RKO (cell line): ENCODE results near the gene C22orf15.

Experiments
- DNase-seq: peaks from one replicate; pipeline ENCODE4 v3.0.0-alpha.2; 2016; ENCODE audit warnings: low spot score

Gene C22orf15

DNA sequence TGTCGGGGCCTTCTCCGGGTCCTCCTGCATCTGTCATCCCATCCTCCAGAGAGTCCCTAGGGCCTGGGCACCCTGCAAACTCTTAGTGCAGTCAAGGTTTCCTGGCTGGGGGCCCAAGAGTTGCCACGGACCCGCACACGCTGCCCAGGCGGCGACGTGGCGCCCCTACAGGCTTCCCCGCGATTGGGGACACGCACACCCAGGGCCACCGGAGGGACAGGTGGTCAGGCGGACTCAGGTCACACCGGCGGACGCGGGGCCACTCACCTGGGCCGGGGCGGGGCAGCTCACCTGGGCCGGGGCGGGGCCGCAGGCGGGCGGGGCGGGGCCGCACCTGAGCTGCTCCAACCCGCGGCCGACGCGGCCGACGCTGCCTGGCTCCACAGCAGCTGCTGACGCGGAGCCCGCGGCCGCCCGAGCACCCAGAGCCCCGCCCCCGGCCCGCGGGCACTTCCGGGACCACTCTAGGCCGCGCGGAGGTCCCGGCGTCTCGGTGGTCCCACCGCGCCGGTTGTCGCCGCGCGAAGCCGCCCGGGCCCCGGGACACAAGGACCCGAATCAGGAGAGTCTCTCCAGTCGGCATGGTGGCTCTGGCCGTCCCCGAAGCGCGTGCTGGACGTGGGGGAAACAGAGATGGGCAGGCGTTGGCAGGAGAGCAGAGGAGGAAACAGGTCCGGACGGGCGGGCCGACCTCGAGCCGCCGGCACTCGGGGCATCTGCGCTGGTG lies 11.9 kb upstream of the C22orf15 start, which contains the start of gene ZNF70:
Gene ZNF70 (minus strand): TSS at position 399 of the 727 bp plus-strand sequence. CDS start 5,972 bp downstream, outside the sequence.
- DNase-seq = peak; percentile 86

DNA sequence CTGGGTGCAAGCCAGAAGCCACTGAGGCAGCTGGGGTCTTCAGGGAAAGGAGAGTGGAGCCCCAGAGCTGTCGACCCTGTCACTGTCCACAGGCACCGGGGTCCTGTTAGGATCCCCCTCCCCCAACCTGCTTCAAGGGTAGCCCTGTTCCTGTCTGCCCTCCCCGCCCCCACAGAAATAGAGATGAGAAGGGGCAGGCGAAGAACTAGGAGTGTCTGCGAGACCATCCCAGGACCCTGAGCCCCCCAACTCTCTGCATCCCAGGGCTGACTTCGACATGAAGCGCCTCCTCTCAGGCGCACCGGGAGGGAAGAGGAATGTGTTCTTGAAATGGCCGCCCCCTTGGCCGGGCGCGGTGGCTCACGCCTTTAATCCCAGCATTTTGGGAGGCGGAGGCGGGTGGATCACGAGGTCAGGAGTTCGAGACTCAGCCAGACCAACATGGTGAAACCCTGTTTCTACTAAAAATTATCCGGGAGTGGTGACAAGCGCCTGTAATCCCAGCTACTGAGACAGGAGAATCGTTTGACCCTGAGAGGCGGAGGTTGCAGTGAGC lies 11.3 kb upstream of the C22orf15 start:
- peak; percentile 56 for DNase-seq

DNA sequence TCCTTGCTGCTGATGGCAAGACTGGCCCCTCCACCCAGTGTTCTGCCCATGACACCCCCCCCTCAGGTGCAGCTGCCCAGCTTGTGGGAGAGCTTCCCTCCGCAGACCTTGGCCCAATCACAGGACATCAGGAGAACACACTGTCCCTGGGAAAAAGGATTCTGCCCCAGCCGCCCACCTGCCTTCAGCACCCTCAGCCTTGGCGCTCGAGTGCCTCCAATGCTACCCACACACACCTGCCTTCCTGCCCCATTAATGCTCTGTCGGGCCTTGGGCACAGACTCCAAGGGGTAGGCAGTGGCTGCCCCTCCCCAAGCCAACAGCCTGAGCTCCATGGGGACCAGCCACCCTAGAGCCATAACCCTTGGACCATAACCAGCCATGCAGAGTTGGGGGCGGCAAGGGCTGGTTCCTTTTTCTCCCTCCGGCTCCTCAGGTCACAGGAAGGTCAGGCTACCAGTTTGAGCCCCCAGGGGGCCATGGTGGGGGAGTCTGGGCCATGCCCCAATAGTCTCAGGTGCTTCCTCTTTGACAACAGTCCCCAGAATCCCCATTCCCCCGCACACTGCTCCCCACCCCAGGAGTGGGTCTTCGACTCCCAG lies 10.6 kb upstream of the C22orf15 start:
- DNase-seq = no peak

DNA sequence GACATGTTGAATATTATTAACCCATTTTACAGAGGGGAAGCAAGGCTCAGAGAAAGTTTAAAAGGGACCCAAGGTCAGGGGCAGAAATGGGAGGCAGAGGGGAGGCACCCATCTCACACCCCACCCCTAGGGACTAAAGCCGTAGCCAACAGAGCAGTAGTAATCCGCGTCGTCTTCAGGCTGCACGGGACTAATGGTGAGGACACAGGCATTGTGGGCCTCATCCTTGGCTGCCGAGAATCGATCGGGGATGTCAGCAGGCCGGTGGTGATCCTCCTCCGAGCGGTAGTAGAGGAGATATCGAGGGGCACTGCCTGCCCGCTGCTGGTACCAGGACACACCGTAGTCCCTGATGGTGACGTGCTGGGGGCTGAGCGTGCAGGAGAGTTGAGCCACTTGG lies 10.0 kb upstream of the C22orf15 start:
- no peak for DNase-seq

DNA sequence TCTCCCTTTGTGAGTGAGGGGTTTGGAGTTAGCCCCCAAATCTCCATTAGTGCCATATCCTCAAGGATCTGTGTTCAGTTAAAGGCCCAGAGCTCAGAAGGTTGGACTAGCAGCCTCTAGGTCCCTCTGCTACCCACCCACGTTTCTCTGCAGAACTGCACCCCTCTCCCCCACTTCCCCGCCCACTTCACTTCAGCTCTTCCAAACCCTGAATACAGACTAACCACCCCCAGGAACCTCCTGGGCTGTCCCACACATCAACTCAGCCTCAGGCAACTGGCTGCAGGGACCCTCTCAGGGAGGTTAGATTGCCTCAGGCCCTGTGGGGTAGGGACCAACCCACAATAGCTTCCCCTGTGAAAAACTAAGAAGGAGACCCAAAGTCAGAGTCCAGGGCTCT lies 9.4 kb upstream of the C22orf15 start:
- no peak for DNase-seq

DNA sequence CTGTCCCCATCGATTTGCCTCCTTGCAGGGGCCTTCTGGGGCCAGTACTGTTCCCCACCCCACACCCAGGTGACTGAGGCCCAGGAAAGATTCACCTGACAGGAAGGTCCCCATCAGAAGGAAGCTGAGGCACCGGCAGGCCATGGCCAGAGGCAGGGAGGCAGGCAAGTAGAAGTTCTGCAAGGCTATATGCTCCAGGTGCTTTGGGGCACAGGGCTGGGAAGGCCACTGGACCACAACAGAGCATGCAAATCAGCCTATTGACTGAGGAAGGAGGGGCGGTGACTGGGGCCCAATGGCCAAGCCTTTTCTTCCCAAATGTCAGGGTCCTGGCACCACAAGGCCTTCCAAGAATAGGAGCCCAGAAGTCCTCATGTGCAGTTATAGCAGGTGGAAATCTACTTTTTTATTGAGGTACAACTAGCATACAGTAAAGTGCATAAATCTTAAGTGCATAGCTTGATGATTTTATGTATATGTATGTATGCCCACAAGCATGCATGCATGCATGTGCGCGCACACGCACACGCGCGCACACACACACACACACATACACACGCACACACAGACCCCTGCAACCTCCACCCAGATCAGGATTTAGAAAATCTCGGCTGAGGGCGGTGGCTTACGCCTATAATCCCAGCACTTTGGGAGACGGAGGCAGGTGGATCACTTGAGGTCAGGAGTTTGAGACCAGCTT lies 8.4 kb upstream of the C22orf15 start, which contains the start of gene VPREB3:
Gene VPREB3 (minus strand): TSS at position 206 of the 700 bp plus-strand sequence. CDS start 62 bp downstream, at position 144.
- no peak for DNase-seq

DNA sequence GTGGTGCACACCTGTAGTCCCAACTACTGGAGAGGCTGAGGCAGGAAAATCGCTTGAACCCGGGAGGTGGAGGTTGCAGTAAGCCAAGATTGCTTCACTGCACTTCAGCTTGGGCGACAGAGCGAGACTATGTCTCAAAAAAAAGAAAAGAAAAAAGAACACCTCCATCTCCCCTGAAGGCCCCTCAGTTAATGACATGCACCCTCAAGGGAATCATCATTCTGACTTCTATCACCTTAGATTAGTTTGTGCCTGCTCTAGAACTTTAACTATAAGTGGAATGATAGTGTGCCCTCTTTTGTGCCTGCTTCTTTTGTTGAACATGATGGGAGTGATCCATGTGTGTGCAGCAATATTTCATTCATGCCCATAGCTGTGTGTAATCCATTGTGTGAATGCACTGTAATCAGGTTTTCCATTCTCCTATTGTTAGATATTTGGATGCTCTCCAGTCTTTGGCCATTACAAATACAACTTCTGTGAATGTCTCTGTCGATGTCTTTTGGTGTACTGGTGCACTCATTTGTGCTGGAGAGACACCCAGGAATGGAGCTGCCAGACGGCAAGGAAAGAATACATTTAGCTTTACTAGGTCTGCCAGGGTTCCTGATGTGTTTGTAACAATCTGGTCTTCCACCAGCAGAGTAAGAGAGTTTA lies 7.7 kb upstream of the C22orf15 start:
- no peak for DNase-seq

DNA sequence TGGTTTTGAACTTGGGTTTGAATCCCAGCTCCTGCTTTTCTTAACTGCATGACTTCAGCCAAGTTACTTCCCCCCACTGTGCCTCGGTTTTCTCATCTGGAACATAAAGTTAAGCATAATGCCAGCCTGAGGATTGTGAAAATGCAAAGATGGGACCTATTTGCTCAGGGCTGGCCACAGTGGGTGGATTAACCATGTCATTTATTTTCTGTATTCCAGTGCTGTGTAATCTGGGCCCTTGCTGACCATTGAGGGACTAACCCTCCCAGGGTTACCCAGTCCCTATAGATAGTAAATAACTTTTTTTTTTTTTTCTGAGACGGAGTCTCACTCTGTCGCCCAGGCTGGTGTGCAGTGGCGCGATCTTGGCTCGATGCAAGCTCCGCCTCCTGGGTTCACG lies 7.1 kb upstream of the C22orf15 start:
- DNase-seq = no peak

DNA sequence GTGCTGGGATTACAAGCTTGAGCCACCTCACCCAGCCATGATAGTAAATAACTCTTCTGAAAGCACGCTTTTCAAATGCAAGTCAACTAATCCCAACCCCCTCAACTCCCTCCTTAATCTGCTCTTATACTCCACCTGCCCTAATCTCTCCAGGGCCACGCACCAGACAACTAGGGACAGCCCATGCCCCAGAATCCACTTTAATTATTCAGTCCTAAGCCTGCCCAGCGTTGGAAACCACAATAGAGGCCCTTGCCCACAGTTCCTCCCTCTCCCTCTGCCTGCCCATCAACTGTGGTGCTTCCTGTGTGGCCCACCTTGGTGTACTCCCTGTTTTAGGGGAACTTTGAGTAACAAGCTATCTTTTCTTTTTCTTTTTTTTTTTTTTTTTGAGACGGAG lies 5.9 kb upstream of the C22orf15 start:
- no peak for DNase-seq

DNA sequence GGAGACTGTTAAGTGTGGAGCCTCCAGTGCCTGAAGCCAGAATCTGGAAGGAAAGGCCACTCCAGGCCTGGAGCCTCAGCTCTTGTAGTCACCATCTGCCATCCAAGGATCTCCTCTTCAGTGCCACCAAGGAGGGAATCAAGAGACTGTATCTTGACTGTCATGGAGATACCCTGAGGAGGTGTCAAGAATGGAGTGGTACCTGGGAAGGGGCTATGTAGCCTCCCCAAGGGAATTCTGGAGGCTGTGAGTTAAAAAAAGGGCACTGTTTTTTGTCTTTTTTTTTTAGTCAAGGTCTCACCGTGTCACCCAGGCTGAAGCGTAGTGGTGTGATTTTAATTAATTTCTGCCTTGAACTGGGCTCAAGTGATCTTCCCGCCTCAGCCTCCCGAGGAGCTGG lies 3.2 kb upstream of the C22orf15 start:
- DNase-seq = no peak

DNA sequence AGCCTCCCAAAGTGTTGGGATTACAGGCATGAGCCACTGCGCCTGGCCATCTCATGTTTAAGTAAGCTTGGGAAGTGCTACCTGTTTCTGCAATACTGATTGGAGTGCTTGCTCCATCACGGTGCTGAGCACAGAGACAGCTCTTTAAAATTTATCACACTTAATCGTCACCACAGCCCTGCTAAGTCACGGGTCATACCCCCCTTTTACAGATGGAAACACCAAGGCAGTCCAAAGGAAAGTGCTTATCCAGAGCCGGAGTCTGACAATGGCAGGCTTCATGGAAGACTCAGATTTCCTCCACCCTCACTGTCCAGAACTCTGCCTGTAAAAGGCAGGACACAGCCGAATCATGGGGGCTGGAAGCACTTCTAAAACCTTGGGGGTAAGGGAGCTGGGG lies 2.7 kb upstream of the C22orf15 start:
- DNase-seq = no peak

DNA sequence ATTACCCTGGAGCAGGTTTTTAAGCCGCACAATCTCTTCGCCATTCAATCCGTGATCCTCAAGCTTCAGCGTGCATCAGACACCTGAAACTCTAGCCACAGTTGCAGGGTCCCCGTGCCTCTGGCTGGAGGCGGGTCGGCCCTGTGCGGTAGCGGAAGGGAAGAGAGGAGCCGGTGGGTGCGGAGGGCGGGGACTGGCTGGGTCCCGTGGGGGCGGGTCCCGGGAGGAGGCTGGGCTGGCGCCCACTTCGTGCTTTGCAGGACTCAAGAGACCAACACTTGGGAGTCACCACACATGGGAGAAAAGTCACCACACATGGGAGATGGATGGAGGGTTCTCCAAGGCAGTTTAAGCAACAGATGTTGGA lies 772 bp downstream of the C22orf15 start:
- no peak for DNase-seq

DNA sequence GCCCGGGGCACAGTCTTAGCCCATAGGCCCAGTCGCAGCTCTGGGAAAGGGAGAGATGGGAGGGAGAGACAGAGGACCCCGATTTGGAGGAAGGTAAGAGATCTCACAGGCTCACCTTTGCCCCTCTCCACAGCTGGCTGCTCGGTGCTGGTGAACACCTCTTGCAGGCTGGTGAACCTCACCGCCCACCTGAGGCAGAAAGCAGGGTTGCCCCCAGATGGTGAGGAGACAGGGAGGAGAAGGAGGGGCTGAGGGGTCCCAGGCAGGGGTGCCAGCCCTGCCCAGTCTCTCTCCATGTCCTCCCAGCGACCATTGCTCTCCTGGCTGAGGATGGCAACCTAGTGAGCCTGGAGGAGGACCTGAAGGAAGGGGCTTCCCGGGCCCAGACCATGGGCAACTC lies 1.2 kb downstream of the C22orf15 start:
- DNase-seq = no peak

DNA sequence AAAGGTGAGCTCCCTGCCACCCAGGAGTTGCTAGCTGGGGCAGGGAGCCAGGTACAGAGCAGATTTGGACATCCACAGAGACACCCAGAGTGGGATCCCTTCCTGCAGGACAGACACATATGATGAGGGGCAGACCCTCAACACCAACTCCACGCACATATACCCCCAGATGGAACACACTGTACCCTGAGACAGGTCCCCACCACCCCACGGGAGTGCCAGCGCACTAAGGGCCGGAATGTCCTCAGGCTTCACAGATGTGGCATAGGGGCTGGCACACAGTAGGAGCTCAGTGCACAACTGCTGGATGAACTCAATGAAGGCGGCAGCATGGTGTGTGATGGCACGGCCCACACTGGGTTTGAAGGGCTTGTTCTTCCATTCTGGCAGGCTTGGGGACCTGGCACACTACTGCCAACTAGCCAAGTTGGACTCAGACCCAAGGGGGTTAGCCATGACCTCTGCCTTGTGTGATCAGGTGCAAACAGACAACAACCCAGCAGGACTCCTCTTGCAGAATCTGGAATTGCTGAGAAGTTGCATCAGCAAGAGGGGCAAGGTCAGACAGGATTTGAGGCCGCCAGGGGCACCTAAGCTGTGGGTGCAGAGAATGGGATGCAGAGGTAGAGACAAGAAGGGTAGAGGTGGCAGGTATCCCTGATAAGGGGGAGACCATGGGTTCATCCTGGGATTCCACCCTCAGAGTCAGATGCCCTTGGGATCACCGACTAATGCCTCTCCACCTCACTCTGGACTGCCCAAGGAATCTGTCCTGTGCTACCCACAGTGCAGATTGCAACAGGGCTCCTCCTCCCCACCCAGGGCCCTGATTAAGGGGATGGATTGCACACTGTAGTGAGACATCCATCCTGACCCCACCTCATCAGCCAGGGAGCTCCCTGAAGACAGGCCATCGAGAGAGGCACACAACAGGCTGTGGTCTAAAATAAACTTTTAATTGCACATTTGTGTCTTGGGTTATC lies 2.4 kb downstream of the C22orf15 start:
- no peak for DNase-seq

DNA sequence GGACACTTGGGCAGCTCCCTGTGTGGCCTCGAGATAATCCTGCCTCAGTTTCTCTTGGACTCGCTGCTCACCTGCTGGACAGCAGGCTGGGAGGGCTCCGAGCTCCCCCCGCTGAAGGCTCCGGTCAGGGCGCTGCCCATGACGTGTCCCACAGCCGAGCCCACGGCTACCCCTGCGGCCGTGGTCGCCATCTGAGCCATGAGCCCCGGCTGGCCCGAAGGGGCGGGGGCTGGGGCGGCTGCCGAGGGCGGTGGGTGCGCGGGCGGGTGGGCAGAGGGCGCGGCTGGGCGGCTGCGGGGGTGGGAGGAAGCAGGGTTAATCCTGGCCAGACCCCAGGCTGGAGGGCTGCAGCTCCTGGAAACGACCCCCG lies 4.5 kb downstream of the C22orf15 start:
- DNase-seq = no peak

DNA sequence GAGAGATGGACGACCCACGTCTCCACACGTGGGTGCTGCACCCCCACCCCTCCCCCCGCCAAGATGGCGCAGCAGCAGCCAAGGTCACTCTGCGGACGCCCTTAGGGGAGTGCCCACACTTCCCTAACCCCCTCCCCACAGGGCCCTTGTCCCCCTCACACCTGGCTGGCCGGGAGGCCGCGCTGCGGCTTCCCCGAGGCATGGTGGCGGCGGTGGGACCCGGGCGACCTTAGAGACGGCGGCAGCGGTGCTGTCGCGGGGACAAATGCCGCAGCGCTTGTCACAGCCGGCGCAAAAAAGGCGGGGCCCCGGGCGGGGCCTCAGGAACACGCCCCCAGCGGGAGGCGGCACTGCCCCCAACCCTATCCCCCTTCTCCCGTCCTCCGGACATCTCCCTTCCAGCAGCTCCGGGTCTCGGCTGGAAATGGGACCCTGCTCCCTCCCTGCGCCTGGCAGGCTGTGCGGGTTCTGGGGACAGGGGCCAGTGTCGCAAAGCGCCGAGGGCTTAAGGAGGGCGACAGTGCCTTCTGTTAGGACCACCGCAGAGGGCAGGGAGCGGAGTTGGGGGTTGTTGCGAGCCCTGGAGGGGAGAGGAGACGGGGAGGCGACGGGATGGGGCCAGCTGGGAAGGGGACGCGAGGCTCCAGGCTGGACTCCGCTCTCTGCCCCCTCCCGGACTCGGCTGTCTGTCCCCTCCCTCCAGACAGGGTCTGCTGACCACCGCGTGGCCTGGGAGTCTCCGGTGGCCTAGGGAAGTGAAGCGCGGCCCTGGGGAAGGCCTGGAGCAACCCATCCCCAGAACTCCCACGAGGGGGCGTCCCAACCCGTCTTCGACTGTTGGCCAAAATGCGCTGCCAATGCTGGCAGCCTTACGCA lies 5.1 kb downstream of the C22orf15 start, which contains the start of gene CHCHD10:
Gene CHCHD10 (minus strand): TSS at position 300 of the 876 bp plus-strand sequence. CDS start 98 bp downstream, at position 202.
- DNase-seq = peak; percentile 86

DNA sequence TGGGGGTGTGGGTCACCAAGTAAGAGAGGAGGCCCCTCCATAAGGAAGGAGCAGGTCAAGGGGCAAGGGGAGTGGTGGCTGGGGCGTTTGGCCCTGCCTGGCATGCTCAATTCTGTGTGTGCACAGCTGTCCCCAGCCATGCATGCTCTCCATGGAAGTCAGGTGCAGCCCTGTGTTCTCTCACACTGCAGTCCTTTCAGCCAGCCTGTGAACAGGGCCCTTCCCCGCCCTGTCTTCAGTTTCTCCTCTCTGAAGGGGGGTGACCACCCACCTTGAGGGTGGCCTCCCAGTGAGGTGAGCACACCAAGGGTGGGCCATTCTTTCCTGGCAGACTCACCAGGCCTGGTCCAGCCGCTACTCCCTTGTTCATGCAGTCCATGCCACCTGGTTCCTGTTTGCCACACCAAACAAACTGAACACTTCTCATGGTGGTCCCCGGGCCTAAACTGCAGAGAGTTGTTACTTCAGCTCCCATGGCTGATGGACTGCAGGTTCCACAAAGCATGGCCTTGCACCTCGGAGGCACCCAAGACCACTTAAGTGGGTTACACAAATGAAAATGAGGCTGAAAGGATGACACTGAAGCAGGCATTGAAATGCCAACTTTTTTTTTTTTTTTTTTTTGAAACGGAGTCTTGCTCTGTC lies 6.7 kb downstream of the C22orf15 start:
- no peak for DNase-seq

DNA sequence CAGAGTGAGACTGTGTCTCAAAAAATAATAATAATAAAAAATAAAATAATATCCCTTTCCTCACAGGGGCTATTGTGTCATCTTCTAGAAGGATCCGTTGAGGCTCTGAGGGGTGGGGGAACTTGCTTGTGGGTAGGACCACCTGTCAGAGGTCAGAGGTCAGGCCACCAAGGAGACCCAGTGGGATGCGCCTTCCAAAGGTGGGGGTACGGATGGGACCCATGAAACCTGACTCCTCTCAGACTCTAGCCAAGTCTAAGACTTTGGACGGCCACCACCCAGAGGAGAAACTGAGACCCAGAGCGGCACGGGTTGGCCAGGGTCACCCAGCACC lies 9.5 kb downstream of the C22orf15 start:
- no peak for DNase-seq

DNA sequence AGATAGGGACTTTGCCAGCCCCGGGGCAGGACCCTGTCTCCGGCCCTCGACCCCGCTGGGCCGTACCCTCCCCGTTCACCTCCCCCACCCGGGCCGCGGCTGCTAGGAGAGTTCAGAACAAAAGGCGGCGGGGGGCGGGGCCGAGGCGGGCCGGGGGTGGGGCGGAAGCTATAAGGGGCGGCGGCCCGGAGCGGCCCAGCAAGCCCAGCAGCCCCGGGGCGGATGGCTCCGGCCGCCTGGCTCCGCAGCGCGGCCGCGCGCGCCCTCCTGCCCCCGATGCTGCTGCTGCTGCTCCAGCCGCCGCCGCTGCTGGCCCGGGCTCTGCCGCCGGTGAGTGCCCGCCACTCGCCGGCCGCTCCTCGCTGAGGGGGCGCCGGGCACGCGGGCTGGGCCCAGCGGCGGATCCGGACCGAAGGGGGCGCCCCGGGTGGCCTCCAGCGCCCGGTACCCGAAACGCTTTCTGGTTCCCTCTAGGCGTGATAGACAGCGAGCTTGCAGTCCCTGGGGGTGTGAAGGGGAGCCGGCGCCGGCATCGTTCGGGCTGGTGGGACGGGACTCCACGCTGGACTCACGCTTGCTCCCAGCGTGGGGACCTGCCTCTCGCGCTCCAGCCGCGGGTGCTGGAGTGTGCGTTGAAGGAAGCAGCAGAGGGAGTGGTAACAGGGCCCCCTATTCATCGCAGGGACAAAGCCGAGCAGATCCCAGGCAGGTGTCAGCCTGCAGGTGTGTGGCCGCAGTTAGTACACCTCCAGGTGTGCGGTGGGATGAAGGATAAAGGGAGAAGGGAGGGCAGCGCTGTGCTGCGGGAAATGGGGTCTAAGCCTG lies 10.1 kb downstream of the C22orf15 start, which contains the start of gene MMP11:
Gene MMP11 (plus strand): TSS at position 201 of the 825 bp plus-strand sequence. CDS start 22 bp downstream, at position 223.
- peak; percentile 61 for DNase-seq
